Measurements from ENCODE around the gene EIF3I.
A peak's percentile ranks its signal among the peaks of the same experiment; 100 is the strongest.

EIF3I gene

DNA sequence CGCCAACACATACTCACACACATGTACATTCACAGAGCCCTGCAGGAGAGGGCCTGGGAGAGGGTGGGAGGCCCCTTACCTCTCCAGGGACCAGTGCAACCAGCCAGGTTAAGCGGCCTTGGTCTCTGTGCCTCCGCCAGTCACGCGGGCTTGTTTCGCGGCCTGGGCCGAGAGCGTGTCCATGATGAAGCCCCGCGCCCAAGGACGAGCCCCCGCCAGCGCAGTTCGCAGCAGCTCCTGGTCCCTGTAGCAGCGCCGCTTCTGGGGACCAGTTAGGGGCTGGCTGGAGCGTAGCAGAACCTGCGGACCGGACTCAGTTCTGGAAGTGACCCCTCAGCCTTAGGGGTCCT lies 17.6 kb downstream of the EIF3I start:
- no peak overlapping the region for H3K27ac ChIP-seq
- H3K4me1 ChIP-seq (ENCODE audit: control insufficient read depth in 1 of 2, insufficient read depth in 1 of 2, low read depth in 1 of 2, low read length in 1 of 2): peaks cover 21 to 22% of the 10 kb centered on the region in 2 experiments
- H3K9me3 ChIP-seq: no peaks in the 10 kb centered on the region
- no peaks in the 10 kb centered on the region for H3K36me3 ChIP-seq
- H3K27me3 ChIP-seq: peaks cover 50% of the 10 kb centered on the region
- TF ChIP-seq, protein P1, sequence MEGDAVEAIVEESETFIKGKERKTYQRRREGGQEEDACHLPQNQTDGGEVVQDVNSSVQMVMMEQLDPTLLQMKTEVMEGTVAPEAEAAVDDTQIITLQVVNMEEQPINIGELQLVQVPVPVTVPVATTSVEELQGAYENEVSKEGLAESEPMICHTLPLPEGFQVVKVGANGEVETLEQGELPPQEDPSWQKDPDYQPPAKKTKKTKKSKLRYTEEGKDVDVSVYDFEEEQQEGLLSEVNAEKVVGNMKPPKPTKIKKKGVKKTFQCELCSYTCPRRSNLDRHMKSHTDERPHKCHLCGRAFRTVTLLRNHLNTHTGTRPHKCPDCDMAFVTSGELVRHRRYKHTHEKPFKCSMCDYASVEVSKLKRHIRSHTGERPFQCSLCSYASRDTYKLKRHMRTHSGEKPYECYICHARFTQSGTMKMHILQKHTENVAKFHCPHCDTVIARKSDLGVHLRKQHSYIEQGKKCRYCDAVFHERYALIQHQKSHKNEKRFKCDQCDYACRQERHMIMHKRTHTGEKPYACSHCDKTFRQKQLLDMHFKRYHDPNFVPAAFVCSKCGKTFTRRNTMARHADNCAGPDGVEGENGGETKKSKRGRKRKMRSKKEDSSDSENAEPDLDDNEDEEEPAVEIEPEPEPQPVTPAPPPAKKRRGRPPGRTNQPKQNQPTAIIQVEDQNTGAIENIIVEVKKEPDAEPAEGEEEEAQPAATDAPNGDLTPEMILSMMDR (IDR thresholded peaks at IDR 0.05): no peak
- no peak overlapping the region for H3K4me3 ChIP-seq (ENCODE audit: low read depth in 1 of 2, low read length in 1 of 2)

DNA sequence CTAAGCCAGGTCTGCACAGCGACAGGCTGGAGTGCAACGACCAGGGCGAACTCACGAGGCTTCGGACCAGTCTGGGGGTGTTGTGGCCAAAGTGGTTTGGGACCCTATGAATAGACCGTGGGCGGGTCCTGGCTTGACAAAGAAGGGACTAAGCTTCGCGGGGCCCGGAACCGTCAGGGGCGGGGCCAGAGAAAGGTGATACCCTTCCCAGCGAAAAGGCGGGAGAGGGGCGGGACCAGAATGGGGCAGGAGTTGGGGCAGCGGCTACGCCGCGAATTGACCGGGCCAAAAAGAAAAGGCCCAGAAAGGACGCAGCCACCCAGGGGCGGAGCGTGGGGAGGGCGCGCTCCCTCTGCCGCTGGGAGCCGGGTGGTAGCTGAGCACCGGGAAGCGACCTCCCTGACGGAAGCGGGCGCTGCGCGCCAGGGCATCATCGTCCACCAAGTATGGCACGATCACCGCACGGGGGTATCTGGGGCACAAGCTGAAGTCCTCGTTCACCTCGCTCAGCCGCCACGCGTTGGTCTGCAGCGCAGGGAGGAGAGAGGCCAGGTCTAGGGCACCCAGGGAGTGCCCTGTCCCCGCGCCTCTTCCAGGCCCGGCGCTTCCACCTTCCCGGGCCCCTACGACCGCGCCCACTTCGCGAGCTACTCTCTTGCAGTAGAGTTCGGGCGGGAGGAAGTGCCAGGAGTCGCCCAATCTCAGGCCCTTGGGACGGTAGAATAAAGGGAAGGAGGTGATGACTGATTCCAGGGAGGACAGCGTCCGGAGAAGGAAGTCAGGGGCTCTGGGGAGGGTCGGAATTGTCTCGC lies 18.1 kb downstream of the EIF3I start:
- H3K9me3 ChIP-seq: no peaks in the 10 kb centered on the region
- H3K4me3 ChIP-seq (ENCODE audit: low read depth in 1 of 2, low read length in 1 of 2): peak overlapping the region; percentile 28 to 31
- H3K4me1 ChIP-seq (ENCODE audit: control insufficient read depth in 1 of 2, insufficient read depth in 1 of 2, low read depth in 1 of 2, low read length in 1 of 2): peaks cover 21 to 22% of the 10 kb centered on the region in 2 experiments
- H3K27me3 ChIP-seq: peaks cover 50% of the 10 kb centered on the region
- TF ChIP-seq, protein P1 (IDR thresholded peaks at IDR 0.05): no peak
- H3K27ac ChIP-seq: no peak overlapping the region
- no peaks in the 10 kb centered on the region for H3K36me3 ChIP-seq

DNA sequence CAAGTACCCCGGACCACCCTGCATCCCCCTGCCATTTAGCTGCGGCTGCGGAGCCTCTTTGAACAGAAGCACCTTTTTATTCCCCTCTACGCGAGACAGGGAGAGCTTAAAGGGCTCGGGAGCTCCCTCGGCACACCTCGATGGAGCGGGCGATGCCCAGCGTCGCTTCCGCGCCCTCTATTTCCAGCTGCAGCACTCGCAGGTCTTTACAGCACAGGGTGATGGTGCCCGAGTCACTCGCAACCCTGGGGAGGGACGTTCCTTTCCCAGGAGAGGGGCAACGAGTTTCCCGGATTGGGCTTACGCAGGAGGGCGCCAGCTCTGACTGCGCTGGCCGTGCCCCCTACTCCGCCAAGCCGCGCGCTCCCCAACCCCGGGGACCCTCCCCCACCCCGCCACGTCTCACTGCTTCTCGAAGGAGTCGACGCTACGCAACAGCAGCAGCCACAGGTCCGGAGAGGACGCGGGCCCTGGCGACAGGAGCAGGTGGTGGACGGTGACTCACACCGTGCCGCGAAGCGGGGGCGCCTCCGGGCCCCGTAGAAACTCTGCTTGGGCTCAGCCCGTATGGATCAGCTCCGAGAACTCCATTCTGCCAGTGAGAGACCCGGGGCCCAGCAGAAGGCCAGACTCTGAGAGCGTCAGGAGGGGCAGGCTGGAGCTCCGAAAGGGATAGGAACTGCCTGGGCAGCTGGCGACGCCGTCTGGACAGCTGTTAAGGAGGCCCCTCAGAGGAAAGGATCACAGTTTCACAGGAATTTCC lies 19.0 kb downstream of the EIF3I start:
- Histone ChIP-seq H3K4me3 (ENCODE audit: low read depth in 1 of 2, low read length in 1 of 2) (peak overlapping the region; percentile 28 to 31), H3K27me3 (peaks cover 50% of the 10 kb centered on the region), H3K9me3 (no peaks in the 10 kb centered on the region), H3K27ac (no peak overlapping the region), H3K36me3 (no peaks in the 10 kb centered on the region), H3K4me1 (ENCODE audit: control insufficient read depth in 1 of 2, insufficient read depth in 1 of 2, low read depth in 1 of 2, low read length in 1 of 2) (peaks cover 21 to 22% of the 10 kb centered on the region in 2 experiments)
- TF ChIP-seq, protein P1 (IDR thresholded peaks at IDR 0.05): no peak

DNA sequence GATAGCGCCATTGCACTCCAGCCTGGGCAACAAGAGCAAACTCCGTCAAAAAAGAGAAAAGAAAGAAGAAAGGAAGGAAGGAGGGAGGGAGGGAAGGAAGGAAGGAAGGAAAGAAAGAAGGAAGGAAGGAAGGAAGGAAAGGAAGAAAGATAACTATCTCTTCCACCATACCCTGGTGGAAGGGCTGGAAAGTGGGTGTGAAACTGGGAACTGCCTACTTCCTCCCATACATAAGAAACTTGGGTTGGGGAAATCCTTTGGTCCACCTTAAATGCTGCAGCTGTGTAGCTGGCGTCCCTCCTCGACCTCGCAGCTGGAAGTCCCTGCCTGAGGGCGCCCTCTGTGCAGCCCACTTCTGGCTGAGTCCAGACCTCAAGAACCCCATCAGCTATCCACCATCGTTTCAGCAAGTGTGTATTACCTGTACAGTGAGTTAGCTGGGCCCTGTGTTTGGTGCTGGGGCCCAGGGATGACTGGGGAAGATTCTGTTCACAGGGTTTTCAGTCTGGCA lies 20.2 kb downstream of the EIF3I start:
- no peak overlapping the region for H3K4me3 ChIP-seq (ENCODE audit: low read depth in 1 of 2, low read length in 1 of 2)
- no peak overlapping the region for H3K27ac ChIP-seq
- TF ChIP-seq, protein P1 (IDR thresholded peaks at IDR 0.05): no peak
- no peaks in the 10 kb centered on the region for H3K36me3 ChIP-seq
- peaks cover 50% of the 10 kb centered on the region for H3K27me3 ChIP-seq
- no peaks in the 10 kb centered on the region for H3K9me3 ChIP-seq
- peaks cover 21 to 22% of the 10 kb centered on the region in 2 experiments for H3K4me1 ChIP-seq (ENCODE audit: control insufficient read depth in 1 of 2, insufficient read depth in 1 of 2, low read depth in 1 of 2, low read length in 1 of 2)

DNA sequence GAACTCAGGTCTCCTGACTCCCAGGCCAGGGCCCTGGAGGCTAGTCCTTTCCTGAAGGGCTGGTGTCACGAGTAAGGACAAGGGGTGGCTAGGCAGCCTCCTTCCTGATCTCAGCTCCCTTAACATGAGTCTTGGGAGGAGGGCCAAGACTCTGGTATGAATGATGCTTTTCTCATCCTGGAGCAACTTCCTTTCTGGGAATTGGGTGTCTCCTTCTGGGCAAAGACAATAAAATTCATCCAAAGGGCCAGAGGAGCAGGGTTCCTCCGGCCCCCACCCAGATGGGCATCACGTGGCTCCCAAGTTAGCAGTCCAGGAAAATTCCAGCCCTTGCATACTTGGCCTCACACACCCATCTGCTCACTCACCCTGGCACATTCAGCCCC lies 24.7 kb downstream of the EIF3I start, which contains the start of gene FAM167B:
Gene FAM167B (plus strand): TSS at position 335 of the 386 bp plus-strand sequence. CDS start 200 bp downstream, outside the sequence.
- Histone ChIP-seq H3K27ac (no peak within 1 kb of the TSS), H3K9me3 (no peaks in the 10 kb centered on the region), H3K4me1 (ENCODE audit: control insufficient read depth in 1 of 2, insufficient read depth in 1 of 2, low read depth in 1 of 2, low read length in 1 of 2) (peaks cover 16 to 19% of the 10 kb centered on the region in 2 experiments), H3K36me3 (no peaks in the 10 kb centered on the region), H3K4me3 (ENCODE audit: low read depth in 1 of 2, low read length in 1 of 2) (no peak within 1 kb of the TSS), H3K27me3 (peaks cover 35% of the 10 kb centered on the region)
- TF ChIP-seq, protein P1 (IDR thresholded peaks at IDR 0.05): no peak

Measured in neutrophil (primary cell).